Activated CD4-positive, alpha-beta T cell treated with anti-CD3 and anti-CD28 coated beads, Interleukin-10, Interleukin-2, amounts not matched to agents 100 ng/mL and 50 ng/mL, durations not matched to agents 16 hours and 8 hours (primary cell): ENCODE measurements around the gene ETV5.
A peak's percentile ranks its signal among the peaks of the same experiment; 100 is the strongest.

Source experiments
- DNase-seq: peaks from one replicate; pipeline ENCODE4 v3.0.0-alpha.2; 2020

ETV5 gene

DNA sequence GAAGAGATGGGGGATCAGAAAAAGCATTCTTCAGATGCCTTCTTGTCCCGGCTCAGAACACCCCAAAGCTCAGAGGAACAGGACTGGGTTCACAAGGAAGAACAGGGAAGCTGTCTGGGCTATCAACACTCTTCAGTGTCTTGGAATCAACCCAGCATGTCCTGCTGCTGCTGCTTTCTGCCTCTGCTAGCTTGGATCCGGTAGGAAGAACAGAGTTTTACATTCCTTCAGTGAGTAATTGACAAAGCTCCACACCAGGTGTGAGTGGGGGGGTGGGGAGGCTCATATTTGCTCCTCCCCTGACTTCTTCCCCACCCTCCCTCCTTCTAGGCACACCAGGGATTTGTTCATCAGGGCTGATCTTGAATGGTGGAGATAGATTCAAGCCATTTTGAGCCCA lies 13.1 kb upstream of the ETV5 start:
- DNase-seq: no peak

DNA sequence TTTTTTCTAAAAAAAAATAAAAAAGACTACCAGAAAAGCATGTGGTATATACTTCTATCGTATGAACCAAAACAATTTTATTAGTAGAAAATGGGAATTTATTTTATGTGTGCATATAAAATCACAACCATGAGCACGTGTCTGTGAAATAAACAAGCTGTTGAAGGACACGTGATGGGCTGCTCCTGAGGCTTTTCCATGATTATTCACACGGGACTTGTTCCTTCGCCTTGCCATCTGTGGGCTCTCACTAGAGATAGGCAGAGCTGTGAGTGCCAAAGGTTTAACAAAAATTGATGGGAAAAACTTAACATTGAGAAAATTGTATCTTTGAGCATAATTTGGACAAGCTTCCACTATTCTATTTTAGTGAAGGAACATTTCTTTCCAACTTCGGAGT lies 12.4 kb upstream of the ETV5 start:
- no peak for DNase-seq

DNA sequence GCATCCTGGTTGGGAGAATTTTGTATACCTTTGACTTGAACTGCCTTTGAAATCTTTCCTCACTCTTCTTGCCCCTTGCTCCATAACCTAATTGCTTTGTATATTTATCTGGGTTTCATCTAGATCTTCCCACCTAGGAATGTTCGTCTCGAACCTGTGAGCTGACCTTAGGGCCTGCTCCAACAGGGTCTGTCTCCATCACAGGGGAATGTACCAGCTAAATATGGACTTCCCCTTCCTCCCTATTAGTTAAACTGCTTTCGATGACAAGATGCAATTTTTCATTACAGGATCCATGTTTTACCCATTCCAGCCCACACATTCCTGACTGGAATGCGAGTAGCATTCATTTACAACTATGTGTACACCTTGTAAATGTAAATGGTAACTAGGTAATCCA lies 10.6 kb upstream of the ETV5 start:
- DNase-seq: no peak

DNA sequence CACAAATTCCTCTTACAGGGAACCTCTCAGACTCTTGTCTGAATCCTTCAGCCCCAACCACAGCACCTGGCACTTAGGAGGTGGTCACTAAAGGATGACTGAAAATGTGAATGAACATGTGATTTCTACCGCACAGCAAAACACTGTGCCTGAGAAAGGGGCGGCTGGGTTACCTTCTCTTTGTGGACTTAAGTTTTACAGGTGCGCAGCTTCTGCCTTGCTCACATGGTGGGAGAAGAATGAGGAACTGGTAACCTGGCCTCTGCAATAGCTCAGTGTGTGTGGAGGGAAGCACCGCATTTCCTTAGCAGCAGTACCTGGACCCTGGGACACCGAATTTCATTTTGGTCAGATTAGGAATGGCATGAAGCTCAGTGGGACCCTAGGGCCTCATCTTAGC lies 9.8 kb upstream of the ETV5 start:
- no peak for DNase-seq

DNA sequence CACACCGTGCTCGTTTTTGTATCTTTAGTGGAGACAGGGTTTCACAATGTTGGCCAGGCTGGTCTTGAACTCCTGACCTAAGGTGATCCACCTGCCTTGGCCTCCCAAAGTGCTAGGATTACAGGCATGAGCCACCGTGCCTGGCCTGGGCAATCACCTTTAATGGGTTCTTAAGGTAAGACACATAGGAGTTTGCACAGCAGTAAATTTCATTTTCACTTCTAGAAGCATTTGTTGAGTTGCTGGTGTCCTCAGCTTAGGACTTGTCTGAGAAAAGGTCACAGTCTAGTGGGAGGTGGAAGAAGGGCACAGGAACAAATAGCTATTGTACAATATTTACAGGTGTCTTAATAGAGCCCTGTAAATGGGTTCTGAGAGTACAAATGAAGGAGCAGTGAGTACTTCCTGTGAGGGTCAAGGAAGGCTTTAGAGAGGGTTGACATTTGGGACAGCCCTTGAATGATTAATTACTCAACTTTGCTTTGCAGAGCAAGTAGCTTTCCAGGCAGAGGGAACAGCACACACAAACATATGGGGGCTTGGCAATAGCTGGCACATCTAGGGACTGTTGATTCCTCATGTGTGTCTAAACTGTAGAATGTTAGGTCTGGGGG lies 8.7 kb upstream of the ETV5 start:
- no peak for DNase-seq

DNA sequence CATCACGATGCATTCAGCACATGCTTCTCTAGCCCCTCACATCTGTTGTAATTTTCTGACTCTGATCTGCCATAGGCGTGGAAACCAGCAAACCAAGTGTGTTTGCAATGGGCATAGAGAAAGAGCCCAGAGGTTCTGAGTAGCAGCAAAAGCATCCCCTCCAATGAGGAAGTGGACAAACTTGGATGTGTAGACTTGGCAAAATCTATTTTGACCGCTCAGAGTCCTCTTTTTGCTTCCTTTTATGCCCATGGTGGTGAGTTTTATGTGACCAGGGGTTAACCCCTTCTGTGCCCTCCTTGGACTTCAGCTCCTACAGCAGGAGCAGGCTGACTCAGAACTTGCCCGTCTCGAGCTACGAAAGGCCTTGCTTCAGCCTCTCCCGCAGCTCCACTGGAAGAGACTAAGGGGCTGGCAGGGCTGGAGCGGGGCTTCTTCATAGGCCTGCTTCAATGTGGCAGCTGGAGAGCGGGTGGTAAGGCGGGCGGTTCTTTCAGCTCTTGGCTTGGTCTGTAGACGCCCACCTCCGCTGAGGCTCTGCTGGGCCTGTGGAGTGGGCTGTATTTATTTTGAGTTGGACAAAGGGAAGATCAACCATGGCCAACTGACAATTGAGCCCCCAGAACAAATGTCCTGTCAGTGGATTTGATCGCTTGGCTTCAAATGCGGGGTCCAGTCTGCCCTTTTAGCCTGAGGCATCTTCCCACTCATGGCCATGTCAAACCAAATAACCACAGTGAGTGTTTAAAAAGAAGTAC lies 6.5 kb upstream of the ETV5 start:
- no peak for DNase-seq

DNA sequence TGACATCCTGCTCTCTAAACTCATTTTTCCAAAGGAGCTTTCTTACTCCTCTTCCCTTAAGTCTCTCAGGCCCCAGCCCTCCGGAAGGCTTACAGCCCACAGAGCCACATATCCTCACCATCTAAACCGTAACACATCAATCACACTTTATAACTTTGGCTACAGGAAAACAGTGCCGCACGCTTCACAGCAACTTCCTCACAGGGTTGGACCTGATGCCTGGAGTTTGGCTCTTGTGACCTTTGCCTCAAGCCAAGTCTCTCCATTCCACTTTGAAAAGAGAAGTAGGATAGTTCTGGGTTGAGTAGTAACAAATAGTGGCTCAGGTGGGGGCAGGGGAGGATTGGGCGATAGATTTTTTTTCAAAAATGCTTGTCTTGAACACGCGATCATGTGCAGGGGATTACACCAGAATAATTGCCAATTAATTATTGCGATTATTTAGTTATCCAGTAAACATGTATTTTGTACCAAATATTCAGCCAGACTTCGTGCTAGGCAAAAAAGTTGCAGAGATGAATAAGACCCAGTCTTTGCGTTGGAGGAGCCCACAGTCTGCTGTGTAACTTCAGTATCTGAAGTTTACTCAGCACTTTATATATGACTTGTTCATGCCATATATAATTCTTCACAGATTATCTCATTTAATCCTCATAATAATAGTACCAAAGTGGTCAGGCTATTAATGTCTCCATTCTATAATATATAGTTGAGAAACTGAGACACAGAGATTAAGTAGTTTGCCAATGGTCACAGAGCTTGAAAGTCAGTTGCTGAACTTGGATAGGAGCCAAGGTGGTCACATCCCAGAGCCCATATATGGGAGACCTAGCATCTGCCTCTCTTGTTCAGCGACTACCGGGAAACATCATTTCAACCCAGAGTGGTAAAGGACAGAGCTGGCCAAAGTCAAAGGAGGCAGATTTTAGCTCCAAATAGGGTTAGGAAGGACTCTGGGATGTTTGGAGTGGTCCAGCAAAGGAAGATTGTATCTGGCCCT lies 2.4 kb upstream of the ETV5 start:
- peak; percentile 70 for DNase-seq

DNA sequence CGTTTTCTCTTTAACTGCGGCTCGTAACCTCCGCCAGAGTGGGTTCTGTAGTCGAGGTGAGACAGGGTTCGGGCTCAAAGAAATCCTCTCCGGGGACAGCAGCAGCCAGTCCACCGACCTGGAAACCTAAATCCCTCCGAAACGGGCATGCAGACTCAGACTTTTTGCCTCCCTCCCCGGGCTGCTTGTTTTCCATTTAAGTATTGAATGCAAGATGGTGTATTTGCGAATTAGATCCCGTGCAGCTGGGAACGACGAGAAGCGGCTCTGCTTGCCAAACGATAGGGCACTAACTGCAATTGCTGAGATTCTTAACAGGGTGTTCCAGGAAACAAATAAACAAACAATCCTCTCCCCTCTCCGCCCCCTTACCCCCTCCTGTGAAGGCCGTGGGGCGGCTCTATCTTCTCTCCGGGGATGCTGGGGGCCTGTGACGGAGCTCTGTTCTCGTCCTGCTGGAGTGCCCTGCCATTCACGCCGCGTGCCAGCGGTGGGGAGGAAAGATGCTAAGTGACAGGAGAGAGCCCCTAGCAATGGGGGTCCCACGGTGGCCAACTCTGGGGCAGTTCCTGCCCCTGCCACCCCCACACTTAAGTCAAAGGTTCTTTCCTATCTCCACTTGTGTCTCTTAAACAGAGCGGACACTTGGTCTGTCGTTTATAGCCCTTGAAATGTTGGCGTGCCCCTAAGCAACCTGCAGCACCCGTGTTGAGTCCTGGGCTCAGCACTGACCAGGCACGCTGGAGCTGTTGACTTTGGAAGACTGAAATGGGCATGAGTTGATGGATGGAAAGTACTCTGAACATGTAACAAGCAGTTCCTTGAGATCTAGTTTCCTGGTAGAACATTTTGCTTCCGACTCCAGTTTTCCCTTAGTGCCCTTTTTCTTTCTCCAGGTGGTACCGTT lies 1.3 kb upstream of the ETV5 start:
- DNase-seq: no peak

DNA sequence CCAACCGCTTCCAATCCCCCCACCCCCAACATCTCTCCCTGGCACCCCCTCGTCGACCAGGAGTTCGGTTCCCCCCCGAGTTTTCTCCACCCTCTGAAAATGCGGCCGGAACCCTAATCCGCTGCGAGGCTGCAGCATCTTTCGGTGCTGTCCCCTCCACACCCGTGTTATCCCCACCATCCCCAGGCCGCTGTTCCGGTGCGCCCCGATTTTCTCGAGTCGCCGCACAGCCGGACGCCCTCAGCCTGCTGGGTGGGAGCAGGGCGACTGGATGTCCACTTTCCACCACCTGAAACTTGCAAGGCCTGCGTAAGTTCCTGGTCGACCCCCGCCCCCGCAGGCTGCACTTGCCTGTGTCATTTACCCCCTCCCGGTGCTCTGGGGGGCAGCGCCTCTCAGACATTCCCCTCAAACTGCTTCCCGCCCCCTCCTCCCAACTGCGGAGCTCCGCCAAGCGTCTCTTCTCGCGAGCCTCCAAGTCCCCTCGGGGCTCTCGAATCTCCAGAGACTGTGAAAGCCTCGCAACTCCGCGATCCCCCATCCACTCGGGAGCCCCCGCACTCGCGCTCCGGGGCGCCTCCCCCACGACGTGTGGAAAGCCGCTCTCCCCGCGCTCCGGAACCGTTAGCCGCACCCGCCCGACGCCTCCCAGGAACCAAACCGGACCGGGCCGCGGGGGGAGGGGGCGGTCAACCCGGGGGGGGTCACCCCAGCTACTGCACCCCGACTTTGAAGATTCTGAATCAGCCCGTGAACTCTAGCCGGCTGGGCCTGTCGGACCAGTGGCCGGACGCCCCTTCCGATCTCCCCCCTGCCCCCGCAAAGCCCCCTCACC lies 566 bp downstream of the ETV5 start:
- DNase-seq: peak; percentile 19

DNA sequence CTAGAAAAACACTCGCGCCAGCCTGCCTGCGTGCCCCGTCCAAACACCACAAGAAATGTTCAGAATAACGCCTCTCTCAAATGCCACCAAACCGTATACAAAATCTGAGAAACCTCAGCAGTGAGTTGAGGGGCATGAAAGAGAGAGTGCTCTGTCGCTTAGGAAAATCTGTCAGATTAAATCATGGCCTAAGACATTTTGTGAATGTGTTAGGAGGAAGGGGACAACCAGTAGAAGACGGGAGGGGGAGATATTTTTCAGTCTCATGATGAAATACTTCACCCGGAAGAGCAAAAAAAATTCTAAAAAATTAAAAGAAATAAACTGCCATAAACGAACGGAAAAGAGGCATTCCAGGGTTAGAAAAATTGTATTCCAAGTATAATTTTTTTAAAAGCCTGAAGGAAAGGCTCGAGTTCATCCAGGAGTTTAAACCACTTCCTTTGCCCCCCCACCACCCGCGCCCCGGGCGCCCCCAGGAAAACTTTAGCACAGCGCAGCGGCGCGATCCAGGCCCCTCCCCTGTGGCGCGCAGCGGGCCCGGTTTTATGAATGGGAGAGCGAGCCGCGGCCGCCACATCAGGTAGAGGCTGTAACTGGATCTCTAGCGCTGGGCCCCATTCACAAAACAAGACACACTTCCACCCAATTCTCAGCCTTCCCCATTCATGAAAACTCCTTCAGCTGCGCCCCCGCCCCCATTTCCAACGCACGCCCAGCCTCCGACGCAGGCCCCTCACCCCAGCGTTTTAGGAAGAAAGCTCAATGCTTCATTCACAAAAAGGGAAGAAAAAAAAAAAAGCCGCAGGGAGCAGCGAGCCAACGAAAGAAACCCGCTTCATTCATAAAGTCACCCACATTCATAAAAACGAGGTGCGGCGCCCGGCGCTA lies 1.4 kb downstream of the ETV5 start:
- DNase-seq: peak; percentile 69

DNA sequence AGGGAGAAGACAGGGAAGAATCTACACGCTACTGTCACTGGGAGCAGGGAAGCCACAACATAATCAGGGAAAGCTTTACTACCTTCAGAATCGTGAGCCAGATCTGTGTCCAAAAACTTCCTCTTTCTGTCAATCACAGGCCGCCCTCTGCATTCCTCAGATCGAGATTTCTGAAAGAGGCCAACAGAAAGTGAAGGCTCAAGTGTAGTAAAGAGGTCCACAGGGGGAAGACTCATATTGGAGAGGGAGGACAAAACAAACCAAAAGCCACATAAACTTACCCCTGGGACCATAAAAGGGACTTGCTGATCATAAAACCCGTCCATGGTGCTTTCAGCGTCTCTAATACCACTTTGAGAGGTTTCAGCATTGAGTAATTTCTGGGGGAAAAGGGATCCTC lies 3.3 kb downstream of the ETV5 start:
- no peak for DNase-seq

DNA sequence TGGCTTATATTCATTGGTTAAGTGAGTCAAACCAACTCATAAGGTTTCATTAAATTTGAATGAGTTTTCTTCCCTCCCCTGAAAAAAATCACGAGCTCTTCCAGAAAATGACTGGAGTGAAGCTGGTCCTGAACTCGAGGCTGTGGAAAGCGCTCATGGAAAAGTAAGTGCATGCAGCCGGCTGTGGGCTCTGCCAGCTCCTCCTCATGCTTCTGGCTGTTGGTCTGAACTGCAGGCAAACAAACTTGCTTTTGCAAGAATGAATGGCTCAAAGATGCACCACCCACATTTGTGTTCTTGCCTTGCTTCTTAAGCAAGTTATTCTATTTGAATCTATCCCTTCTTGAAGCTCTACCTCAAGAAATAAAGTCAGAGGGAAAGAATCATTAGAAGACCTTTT lies 6.2 kb downstream of the ETV5 start:
- DNase-seq: no peak

DNA sequence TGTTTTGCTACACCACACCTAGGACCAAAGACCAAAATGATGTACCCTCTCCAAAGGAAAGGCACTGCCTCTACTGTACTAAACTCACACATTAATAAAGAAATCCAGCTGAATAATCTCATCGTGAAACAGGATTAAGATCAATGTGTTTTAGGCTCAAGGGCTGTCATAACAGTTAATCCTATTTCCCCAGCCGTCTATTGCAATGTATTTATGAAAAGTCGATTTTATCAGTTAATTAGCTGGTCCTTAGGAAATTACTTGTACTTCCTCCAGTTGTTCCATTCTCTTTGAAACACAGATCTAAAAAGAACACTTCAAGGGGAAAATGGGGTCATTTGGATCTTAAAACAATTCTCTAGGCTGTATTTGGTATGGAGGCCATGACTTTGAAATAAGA lies 8.5 kb downstream of the ETV5 start:
- no peak for DNase-seq

DNA sequence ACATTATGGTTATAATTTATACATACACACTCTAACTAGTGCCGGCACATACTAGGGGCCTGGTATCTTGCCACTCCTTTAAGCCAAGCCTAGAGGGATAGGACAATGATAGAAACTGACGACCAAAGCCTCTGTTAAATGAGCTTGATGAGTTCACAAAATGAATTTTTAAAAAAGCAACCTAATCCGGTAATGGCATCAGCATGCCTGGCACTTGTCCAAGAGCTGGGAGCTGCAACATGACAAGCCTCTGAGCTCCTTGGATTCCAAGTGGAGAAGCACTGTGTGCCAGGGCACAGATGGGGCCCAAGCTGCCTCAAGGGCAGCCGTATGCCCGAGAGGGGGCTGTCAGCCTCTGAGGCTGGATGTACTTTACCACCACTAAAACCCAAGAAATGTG lies 9.7 kb downstream of the ETV5 start:
- DNase-seq: no peak

DNA sequence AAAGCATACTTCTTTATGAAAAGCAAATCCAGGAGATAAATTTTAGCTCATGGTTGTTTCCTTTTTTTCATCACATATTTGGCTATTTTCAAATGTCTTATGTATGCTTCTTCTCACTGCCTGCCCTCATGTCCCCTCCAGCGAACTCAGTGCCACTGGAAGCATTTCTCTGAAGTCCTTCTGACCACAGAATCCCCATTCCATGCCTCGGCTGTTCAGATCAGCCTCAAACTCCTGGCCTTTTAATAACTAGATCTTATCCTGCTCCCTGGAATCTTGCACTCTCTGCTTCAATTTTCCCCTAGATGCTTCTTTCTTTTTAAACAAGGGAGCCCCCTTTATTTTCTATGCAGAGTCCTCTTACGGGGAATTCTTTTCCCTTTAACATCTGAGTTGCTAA lies 10.1 kb downstream of the ETV5 start:
- no peak for DNase-seq

DNA sequence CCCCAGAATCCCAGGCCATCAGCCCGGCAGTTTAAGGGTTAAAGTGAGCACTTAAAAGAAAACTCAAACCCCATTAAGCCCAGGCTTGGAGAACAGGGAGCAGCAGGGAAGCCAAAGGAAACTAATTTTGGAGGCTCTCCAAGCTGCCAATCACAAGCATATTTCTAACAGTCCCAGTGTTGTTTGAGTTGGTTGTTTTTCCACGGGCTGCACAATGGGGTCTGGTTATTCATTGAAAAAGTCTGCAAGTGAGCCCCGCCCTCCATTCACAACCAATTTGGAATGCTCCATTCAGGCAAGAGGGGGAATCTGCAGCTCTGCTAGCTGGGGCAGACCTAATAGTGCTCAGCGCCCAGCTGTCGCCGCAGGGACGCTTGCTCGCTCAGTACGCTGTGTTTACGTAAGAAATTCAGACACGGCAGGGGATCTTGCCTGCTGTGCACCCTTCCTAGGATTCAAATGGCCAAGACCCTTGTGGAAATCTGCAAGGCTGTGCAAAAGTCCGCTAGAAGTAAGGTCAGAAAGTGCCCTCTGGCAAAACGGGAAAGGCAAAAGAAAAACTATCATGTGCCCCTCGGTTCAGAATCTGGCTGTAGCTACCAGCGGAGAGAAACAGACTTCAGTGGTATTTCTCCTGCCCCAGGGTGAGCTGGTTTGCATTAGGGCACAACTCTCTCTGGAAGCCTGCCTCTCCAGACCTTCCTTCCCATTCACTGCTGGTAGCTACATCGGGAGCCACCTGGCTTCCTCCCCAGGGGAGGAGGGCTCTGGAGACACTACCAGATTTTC lies 11.0 kb downstream of the ETV5 start:
- no peak for DNase-seq

DNA sequence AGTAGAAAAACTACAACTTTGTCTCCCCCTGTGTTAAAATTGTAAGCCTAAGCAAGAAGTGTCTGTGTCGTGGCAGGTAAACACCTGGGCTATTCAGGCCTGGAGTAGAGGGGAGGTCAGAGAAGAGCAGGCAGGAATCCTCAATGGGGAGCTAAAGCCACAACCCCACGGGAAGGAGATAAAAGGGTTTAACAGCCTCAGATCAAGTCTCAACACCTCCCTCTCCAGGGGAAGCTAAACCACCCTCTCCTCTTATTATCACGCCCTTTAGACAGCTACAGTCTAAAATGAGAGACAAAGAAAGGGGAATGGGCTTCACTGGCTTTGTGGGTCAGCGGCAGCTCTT lies 11.6 kb downstream of the ETV5 start:
- no peak for DNase-seq

DNA sequence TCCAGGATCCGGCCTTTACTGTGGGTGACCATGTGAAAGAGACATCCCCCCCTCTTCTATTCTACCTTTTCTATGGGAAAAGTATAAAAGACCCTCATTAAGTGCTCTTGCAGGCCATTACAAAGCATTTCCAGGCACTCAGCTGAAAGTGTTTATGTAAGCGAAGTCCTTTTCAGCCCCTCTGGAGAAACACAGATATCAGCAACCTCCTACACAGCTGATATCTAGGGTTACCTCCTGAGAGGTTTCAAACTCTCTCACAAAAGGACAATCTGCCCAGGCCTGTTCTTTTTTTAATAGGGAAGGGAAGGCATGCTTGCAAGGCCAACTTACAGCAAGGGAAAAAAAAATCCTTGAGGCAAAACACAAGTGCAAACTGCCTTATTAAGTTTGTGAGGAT lies 12.6 kb downstream of the ETV5 start:
- no peak for DNase-seq

DNA sequence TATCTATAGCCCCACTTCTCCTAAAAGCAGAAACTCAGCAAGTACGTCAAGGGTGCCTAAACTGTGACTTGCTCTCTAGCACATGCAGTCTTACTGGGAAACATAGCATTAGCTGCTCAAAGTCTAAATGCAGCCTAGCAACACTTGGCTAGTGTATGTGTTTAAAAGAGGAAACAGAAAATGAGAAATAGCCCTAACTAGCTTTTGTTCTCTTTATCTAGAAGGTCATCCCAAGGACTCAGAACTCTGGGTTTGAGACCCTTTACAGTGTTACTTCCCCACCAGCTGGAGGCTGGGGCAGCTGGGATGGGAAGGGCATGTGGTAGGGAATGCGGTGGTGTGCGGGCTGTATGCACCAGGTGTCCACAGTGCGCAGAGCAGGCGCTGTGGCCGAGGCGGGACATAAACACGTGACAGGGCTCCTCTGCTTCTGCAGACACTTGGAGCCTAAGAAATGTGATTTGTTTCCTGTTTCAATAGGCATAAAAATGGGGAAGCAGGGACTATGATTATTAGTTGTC lies 13.3 kb downstream of the ETV5 start:
- DNase-seq: no peak
